K562 (cell line): ENCODE measurements around the gene FUT9. TPM values are rescaled to one million over a fixed set of nuclear protein-coding genes. Genes with fewer than 3 reads are reported as not detected.

Experiments used
- ATAC-seq: fragments of 200-7000 bp; cut with Tn5 transposase; 3 replicates; pipeline ENCODE4 v1.9.1; 2020; ENCODE audit warnings: moderate library complexity
- BruUV-seq: library from RNA; stranded (reverse); fragments of 400-500 nt; replicated peaks from 2 replicates; lab custom pipeline; 2021; lab: Mats Ljungman, UMichigan
- CTCF ChIA-PET: fragments of 300-600 bp; formaldehyde crosslinking; extraction: SDS; loops from one replicate; lab custom pipeline; 2021; ENCODE audit warnings: low intra/inter-chr PET ratio; lab: Yijun Ruan, JAX
- POLR2A ChIA-PET: fragments of 300-600, 350-650 bp; sonication (Branson Sonifier 250); formaldehyde crosslinking; extraction: SDS; loops from one replicate; lab custom pipeline; 2021; ENCODE audit warnings: antibody characterized with exemption, inconsistent platforms; lab: Yijun Ruan, JAX
- DNase-seq, 4 experiments: peaks; one replicate each; pipeline versions ENCODE4 v3.0.0 to v3.0.0-alpha.2; 2011 to 2018; ENCODE audit warnings: low spot score in 3 of 4, mixed read lengths in 3 of 4; ENCODE audit errors: extremely low read depth in 1 of 4
- FAIRE-seq: peaks from 2 replicates; lab custom pipeline; 2011; peaks lifted over from hg19 to GRCh38; lab: Jason Lieb, UNC
- H2AFZ ChIP-seq: 2 replicates; pipeline ENCODE4 v1.6.0; 2011; ENCODE audit warnings: low read depth, low read length, control low read depth, inconsistent platforms
- H3K27ac ChIP-seq: fragments of 200-600 bp; 3 replicates; pipeline ENCODE4 v1.8.0; 2011; ENCODE audit warnings: low read depth, mild to moderate bottlenecking, control low read depth, inconsistent platforms, low read length, moderate library complexity, mixed read lengths; ENCODE audit errors: extremely low read depth
- H3K27me3 ChIP-seq, 2 experiments: fragments of 300-600 bp in 1 of 2; 2 replicates in 1 of 2; 3 replicates in 1 of 2; pipeline versions ENCODE4 v1.6.0 to v1.8.0; 2011; ENCODE audit warnings: inconsistent platforms in 2 of 2, low read length in 2 of 2, mild to moderate bottlenecking in 1 of 2, mixed read lengths in 1 of 2, moderate library complexity in 1 of 2; ENCODE audit not compliant: control insufficient read depth in 2 of 2, insufficient read depth in 2 of 2
- H3K36me3 ChIP-seq: fragments of 300-600 bp; 3 replicates; pipeline ENCODE4 v1.8.0; 2011; ENCODE audit warnings: mild to moderate bottlenecking, low read length, inconsistent platforms; ENCODE audit not compliant: control insufficient read depth, insufficient read depth
- H3K4me1 ChIP-seq, 2 experiments: fragments of 200-600 bp in 1 of 2; replicated peaks in 1 of 2; 2 replicates in 1 of 2; 3 replicates in 1 of 2; pipeline versions ENCODE4 v1.5.1 to v1.8.0; 2011; ENCODE audit warnings: inconsistent platforms in 2 of 2, low read length in 2 of 2, mild to moderate bottlenecking in 1 of 2, mixed read lengths in 1 of 2, moderate library complexity in 1 of 2; ENCODE audit not compliant: control insufficient read depth in 2 of 2, insufficient read depth in 2 of 2
- H3K4me2 ChIP-seq: 2 replicates; pipeline ENCODE4 v1.6.1; 2011; ENCODE audit warnings: low read length, control low read depth, inconsistent platforms, mixed read lengths; ENCODE audit not compliant: insufficient read depth
- H3K4me3 ChIP-seq: fragments of 200-600 bp; sonication (generic), shearing (Covaris generic); 2 replicates; pipeline ENCODE4 v1.5.1; 2016; ENCODE audit warnings: control low read depth, inconsistent platforms
- H3K79me2 ChIP-seq: fragments of 200-600 bp; 3 replicates; pipeline ENCODE4 v1.8.0; 2011; ENCODE audit warnings: low read length, inconsistent platforms; ENCODE audit not compliant: control insufficient read depth, insufficient read depth
- H3K9ac ChIP-seq, 2 experiments: 2 replicates each; pipeline versions ENCODE4 v1.6.0 to v1.6.1; 2011; ENCODE audit warnings: low read depth in 2 of 2, low read length in 2 of 2, control low read depth in 1 of 2, inconsistent platforms in 1 of 2, mild to moderate bottlenecking in 1 of 2, mixed read lengths in 1 of 2; ENCODE audit not compliant: insufficient read depth in 1 of 2
- H3K9me1 ChIP-seq: one replicate; pipeline ENCODE4 v1.6.0; 2011; ENCODE audit warnings: inconsistent platforms, mild to moderate bottlenecking, low read length, moderate library complexity; ENCODE audit not compliant: control insufficient read depth, insufficient read depth
- H3K9me3 ChIP-seq: replicated peaks from 2 replicates; pipeline ENCODE4 v1.5.1; 2011; ENCODE audit warnings: low read depth, low read length, inconsistent platforms; ENCODE audit not compliant: control insufficient read depth, insufficient read depth
- H4K20me1 ChIP-seq: replicated peaks from 2 replicates; pipeline ENCODE4 v1.6.1; 2011; ENCODE audit warnings: low read length, inconsistent platforms, mixed read lengths; ENCODE audit not compliant: control insufficient read depth, insufficient read depth
- ARHGAP35 ChIP-seq: fragments of 450-650 bp; IDR thresholded peaks from 2 replicates; pipeline ENCODE4 v1.6.1; 2018; ENCODE audit not compliant: partially characterized antibody
- CSDE1 ChIP-seq, 2 experiments: fragments of 450-650 bp; IDR thresholded peaks; 2 replicates each; pipeline ENCODE4 v1.6.1; 2016; ENCODE audit warnings: mild to moderate bottlenecking in 1 of 2
- ELF2 ChIP-seq: fragments of 250-450 bp; sonication (Bioruptor Pico); IDR thresholded peaks from 2 replicates; pipeline ENCODE4 v1.5.0; 2021; ENCODE audit warnings: mild to moderate bottlenecking
- GATA2 ChIP-seq: sonication (generic); formaldehyde crosslinking; IDR thresholded peaks from 2 replicates; pipeline ENCODE4 v1.4.0; 2020; ENCODE audit warnings: mild to moderate bottlenecking, missing genetic modification reagents
- MYC ChIP-seq, 2 experiments: fragments of 250-450 bp in 1 of 2; sonication (Bioruptor Pico) in 1 of 2; IDR thresholded peaks; 2 replicates each; pipeline versions ENCODE4 v1.5.1 to v1.6.1; 2012 to 2021; ENCODE audit warnings: low read depth in 2 of 2, borderline replicate concordance in 1 of 2, improper control_type of control experiment in 1 of 2, low read length in 1 of 2, mild to moderate bottlenecking in 1 of 2, moderate library complexity in 1 of 2
- TBL1XR1 ChIP-seq, 2 experiments: IDR thresholded peaks; 2 replicates each; pipeline ENCODE4 v1.6.1; 2012; ENCODE audit warnings: improper control_type of control experiment in 2 of 2, low read length in 2 of 2, mild to moderate bottlenecking in 1 of 2
- THRB ChIP-seq: fragments of 450-650 bp; formaldehyde crosslinking; conservative IDR thresholded peaks from 2 replicates; pipeline ENCODE4 v1.4.0; 2022; ENCODE audit warnings: mild to moderate bottlenecking, missing genetic modification characterization
- ZFPM2 ChIP-seq: fragments of 250-450 bp; sonication (Bioruptor Pico); IDR thresholded peaks from 2 replicates; pipeline ENCODE4 v1.5.1; 2022; ENCODE audit warnings: mild to moderate bottlenecking
- ZNF511 ChIP-seq: sonication (generic); formaldehyde crosslinking; IDR thresholded peaks from 2 replicates; pipeline ENCODE4 v1.8.0; 2022; ENCODE audit warnings: mild to moderate bottlenecking, missing genetic modification reagents
- ZNF561 ChIP-seq: fragments of 450-650 bp; formaldehyde crosslinking; conservative IDR thresholded peaks from 2 replicates; pipeline ENCODE4 v1.4.0; 2020; ENCODE audit warnings: mild to moderate bottlenecking, moderate library complexity
- WGBS: fragments of 100-300 bp; shearing (Covaris generic); methylation state at CpG from one replicate; pipeline ENCODE4 v1.1.6; 2016; ENCODE audit warnings: low coverage, mixed read lengths; ENCODE audit not compliant: insufficient coverage; ENCODE audit errors: missing lambda C conversion rate; 5-methylcytosine and 5-hydroxymethylcytosine counted together
- in situ Hi-C: fragments of 300-500 bp; cut with MboI; formaldehyde crosslinking; loops from 4 replicates; pipeline ENCODE4 v1.15.0; 2018; ENCODE audit warnings: inconsistent platforms, mixed read lengths
- intact Hi-C: fragments of 100-400 bp; cut with micrococcal nuclease; formaldehyde crosslinking; loops from 2 replicates; pipeline ENCODE4 v1.14.2; 2022
- polyA plus RNA-seq, 8 experiments: library from polyadenylated mRNA; depleted of rRNA in 4 of 8; stranded (reverse) in 5 of 8; unstranded in 3 of 8; fragments of >200 nt; fragmentation: Nextera tagmentation in 2 of 8; fragmentation: Illumina TruSeq in 1 of 8; extraction: Ambion mirVana in 2 of 8; extraction: Trizol in 1 of 8; gene quantifications; 2 replicates each; pipeline versions ENCODE4 v1.2.1 to v1.2.3, GENCODE V29; 2011 to 2014; ENCODE audit warnings: inconsistent platforms in 1 of 8, missing spikeins in 1 of 8
- total RNA-seq, 7 experiments: library from RNA; depleted of rRNA in 6 of 7; stranded (reverse); fragments of >200 nt in 6 of 7; fragmentation: Illumina TruSeq in 2 of 7; extraction: Trizol in 2 of 7; gene quantifications; 2 replicates each; pipeline versions ENCODE4 v1.2.1 to v1.2.3, GENCODE V29; 2011 to 2021; ENCODE audit warnings: low replicate concordance in 1 of 7

The FUT9 gene
- total and polyA plus RNA-seq, 9 of the 15 experiments (the other 6 are each of a cell fraction or from before 2014, with no cell fraction given), result not detected

GRCh38 chr6:95998133-95998532 lies 17.6 kb upstream of the FUT9 start (continued):
- no peak for TF ChIP-seq ARHGAP35

- no peak overlapping the region for H3K4me3 ChIP-seq
- H3K9me1 ChIP-seq, result no peaks in the 10 kb centered on the region
- H3K9me3 ChIP-seq, result no peaks in the 10 kb centered on the region
- no peak overlapping the region for H3K27ac ChIP-seq
- H2AFZ ChIP-seq, result no peak overlapping the region
- DNase-seq (no peak), FAIRE-seq (no peak), ATAC-seq (no peak)
- CTCF ChIA-PET, result no interaction called here
- no peaks in the 10 kb centered on the region for H4K20me1 ChIP-seq
- in situ Hi-C loops (no loop called here), intact Hi-C loops (no loop called here)
- H3K79me2 ChIP-seq, result no peaks in the 10 kb centered on the region
- H3K36me3 ChIP-seq, result no peaks in the 10 kb centered on the region
- BruUV-seq, result no TSS peak
- POLR2A ChIA-PET, result no interaction called here
- 2% methylated on average over 7 of the region's 8 CpGs for WGBS
- no peak for TF ChIP-seq MYC (IDR thresholded peaks at IDR 0.05; ENCODE audit: low read depth, low read length)
- TF ChIP-seq MYC (CRISPR knock-in tag; IDR thresholded peaks at IDR 0.05; ENCODE audit: borderline replicate concordance, low read depth), result no peak
- no peak for TF ChIP-seq ZNF511 (CRISPR knock-in tag)
- no peak for TF ChIP-seq ZNF561 (CRISPR knock-in tag)
- no peak for TF ChIP-seq GATA2
- no peak for TF ChIP-seq ZFPM2 (CRISPR knock-in tag)
- no peak for TF ChIP-seq TBL1XR1 (IDR thresholded peaks at IDR 0.05; ENCODE audit: low read length in 2 of 2)
- TF ChIP-seq THRB (CRISPR knock-in tag), result no peak
- TF ChIP-seq CSDE1 (IDR thresholded peaks at IDR 0.05), result no peak
- no peak for TF ChIP-seq ELF2 (CRISPR knock-in tag)
- TF ChIP-seq, all 486 proteins: peak for 0
- H3K4me2 ChIP-seq, result no peak overlapping the region
- no peaks in the 10 kb centered on the region for H3K4me1 ChIP-seq
- H3K9ac ChIP-seq, result no peak overlapping the region
- H3K27me3 ChIP-seq, result no peaks in the 10 kb centered on the region
These were observed 13.7 kb upstream of the FUT9 start for GRCh38 chr6:96001891-96002575.
